Lower leg skin (tissue), 4 donors: ENCODE data around the gene C1orf35. TPM values are rescaled to one million over a fixed set of nuclear protein-coding genes. Genes with fewer than 3 reads are reported as not detected.

Source experiments
- DNase-seq, 2 donors: peaks; one replicate each; pipeline ENCODE4 v3.0.0-alpha.2; 2019; ENCODE audit warnings: low spot score in 2 of 2
- H3K4me3 ChIP-seq: fragments of 200-600 bp; sonication (generic); 2 replicates; pipeline ENCODE4 v1.5.1; 2017; ENCODE audit warnings: mild to moderate bottlenecking, low read depth; ENCODE audit not compliant: poor library complexity, severe bottlenecking
- CTCF ChIP-seq, 3 donors: fragments of 450-650 bp; IDR thresholded peaks; one replicate each; pipeline ENCODE4 v1.5.1; 2016; ENCODE audit warnings: antibody characterized with exemption in 3 of 3, mild to moderate bottlenecking in 3 of 3, moderate library complexity in 2 of 3
- POLR2A ChIP-seq, 2 donors: fragments of 450-650 bp; IDR thresholded peaks; one replicate each; pipeline ENCODE4 v1.6.1; 2016 to 2017; ENCODE audit warnings: antibody characterized with exemption in 2 of 2, mild to moderate bottlenecking in 1 of 2, moderate library complexity in 1 of 2
- WGBS, 2 donors: methylation state at CpG; one replicate each; pipeline ENCODE4 v1.1.5; 2018; 5-methylcytosine and 5-hydroxymethylcytosine counted together
- intact Hi-C: fragments of 100-400 bp; cut with DNase I; formaldehyde crosslinking; loops from one replicate; pipeline ENCODE4 v1.15.0; 2023; ENCODE audit warnings: low total_unique reads
- total RNA-seq, 4 donors: library from RNA; depleted of rRNA; stranded (reverse); fragments of >200 nt; gene quantifications; one replicate each; pipeline ENCODE4 v1.1.0, GENCODE V29; 2016

The C1orf35 gene
- total RNA-seq, 4 donors from 2014 or later, result 16.9 to 37.0 (median 31.3) TPM

GRCh38 chr1:228139931-228140723, 37.0 kb upstream of the C1orf35 start, which contains the start of gene GUK1:
Gene GUK1 (plus strand): TSS chr1:228140279. CDS start chr1:228140303, 24 bp downstream.
- WGBS, 2 donors, result 0% methylated on average over 37 to 65 of the region's 95 CpGs
- DNase-seq, result peak; percentile 100
- intact Hi-C loops, result no loop called here
- TF ChIP-seq CTCF (IDR thresholded peaks at IDR 0.05) (peak in 1 of 3 donors; percentile 23), POLR2A (IDR thresholded peaks at IDR 0.05) (peak in 1 of 2 donors; percentile 77)
- peak within 1 kb of the TSS; percentile 86 for H3K4me3 ChIP-seq

- TF ChIP-seq POLR2A (IDR thresholded peaks at IDR 0.05), result no peak
- no peak for TF ChIP-seq CTCF (IDR thresholded peaks at IDR 0.05)
- intact Hi-C loops, result no loop called here
- peak overlapping the region; percentile 24 for H3K4me3 ChIP-seq
- 23 to 24% methylated on average over 30 of the region's 30 CpGs for WGBS, 2 donors
- no peak for DNase-seq
Observed at GRCh38 chr1:228139406-228139930, 36.3 kb upstream of the C1orf35 start.

GRCh38 chr1:228136901-228137300, 33.8 kb upstream of the C1orf35 start:
- intact Hi-C loops, result no loop called here
- TF ChIP-seq CTCF (IDR thresholded peaks at IDR 0.05) (no peak), POLR2A (IDR thresholded peaks at IDR 0.05) (no peak)
- WGBS, 2 donors, result 56 to 70% methylated on average over 1 of the region's 1 CpG
- no peak for DNase-seq
- H3K4me3 ChIP-seq, result no peak overlapping the region

- intact Hi-C loops, result no loop called here
Observed at GRCh38 chr1:228134591-228134990, 31.5 kb upstream of the C1orf35 start.

GRCh38 chr1:228131766-228132165, 28.6 kb upstream of the C1orf35 start:
- intact Hi-C loops, result no loop called here

More at GRCh38 chr1:228134591-228134990, 31.5 kb upstream of the C1orf35 start:
- H3K4me3 ChIP-seq, result no peak overlapping the region
- 87 to 91% methylated on average over 12 of the region's 12 CpGs for WGBS, 2 donors
- TF ChIP-seq POLR2A (IDR thresholded peaks at IDR 0.05) (no peak), CTCF (IDR thresholded peaks at IDR 0.05) (no peak)
- DNase-seq, result peak in 1 of 2 donors; percentile 48

More at GRCh38 chr1:228131766-228132165, 28.6 kb upstream of the C1orf35 start:
- no peak overlapping the region for H3K4me3 ChIP-seq
- WGBS, 2 donors, result 63 to 67% methylated on average over 2 of the region's 2 CpGs
- TF ChIP-seq CTCF (IDR thresholded peaks at IDR 0.05) (no peak), POLR2A (IDR thresholded peaks at IDR 0.05) (no peak)
- no peak for DNase-seq
